Neutrophil (primary cell): ENCODE data around the gene BAHCC1.

Experiments
- H3K27ac ChIP-seq: fragments of 200-600 bp; sonication (generic); 2 replicates; pipeline ENCODE4 v1.5.1; 2016; ENCODE audit warnings: mild to moderate bottlenecking, moderate library complexity
- H3K27me3 ChIP-seq: fragments of 200-600 bp; sonication (generic); 2 replicates; pipeline ENCODE4 v1.6.0; 2016; ENCODE audit warnings: mild to moderate bottlenecking
- H3K36me3 ChIP-seq: fragments of 200-600 bp; sonication (generic); 2 replicates; pipeline ENCODE4 v1.5.1; 2017
- H3K4me1 ChIP-seq, 2 experiments: fragments of 200-600 bp in 1 of 2; sonication (generic) in 1 of 2; 1 replicate in 1 of 2; 2 replicates in 1 of 2; pipeline versions ENCODE4 v1.5.1 to v1.6.1; 2013 to 2016; ENCODE audit warnings: low read depth in 1 of 2, low read length in 1 of 2, mild to moderate bottlenecking in 1 of 2, moderate library complexity in 1 of 2; ENCODE audit not compliant: control insufficient read depth in 1 of 2, insufficient read depth in 1 of 2
- H3K4me3 ChIP-seq, 2 experiments: fragments of 200-600 bp in 1 of 2; sonication (generic) in 1 of 2; 1 replicate in 1 of 2; 2 replicates in 1 of 2; pipeline ENCODE4 v1.5.1; 2013 to 2016; ENCODE audit warnings: low read depth in 1 of 2, low read length in 1 of 2, mild to moderate bottlenecking in 1 of 2, moderate library complexity in 1 of 2
- H3K9me3 ChIP-seq: fragments of 200-600 bp; sonication (generic); 2 replicates; pipeline ENCODE4 v1.5.1; 2016
- TF ChIP-seq, protein P1 (sequence below): fragments of 200-600 bp; sonication (generic); IDR thresholded peaks from 2 replicates; pipeline ENCODE4 v1.5.1; 2016; ENCODE audit warnings: antibody characterized with exemption

Gene BAHCC1

DNA sequence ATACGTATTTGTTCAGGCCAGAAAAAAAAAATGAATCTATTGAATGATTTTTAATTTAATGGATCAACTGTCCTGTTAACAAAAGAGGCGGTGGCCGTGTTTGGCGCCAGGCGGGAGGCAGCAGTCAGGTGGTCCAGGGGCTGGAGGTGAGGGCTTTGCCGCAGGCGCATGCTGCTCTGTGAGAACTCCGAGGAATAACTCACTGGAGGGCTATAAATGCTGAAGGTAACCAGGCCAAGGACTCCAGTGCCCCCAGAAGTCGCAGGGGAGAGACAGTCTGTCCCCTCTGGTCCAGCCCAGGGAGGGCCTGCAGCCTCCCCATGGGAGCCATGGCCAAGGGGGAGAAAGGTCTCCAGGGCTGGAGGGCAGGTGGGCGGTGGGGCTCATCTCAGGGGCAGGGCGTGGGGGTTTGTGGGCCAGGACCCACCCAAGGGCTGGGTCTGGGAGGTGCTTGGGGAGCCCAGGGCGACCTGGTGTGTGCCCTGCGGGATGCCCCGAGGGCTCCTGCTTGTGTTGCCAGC lies 7.1 kb upstream of the BAHCC1 start:
- Histone ChIP-seq H3K27me3 (peaks cover 100% of the 10 kb centered on the region), H3K9me3 (no peaks in the 10 kb centered on the region), H3K4me3 (no peak overlapping the region), H3K27ac (no peak overlapping the region), H3K36me3 (no peaks in the 10 kb centered on the region), H3K4me1 (peaks cover 15 to 22% of the 10 kb centered on the region in 2 experiments)
- TF ChIP-seq, protein P1, sequence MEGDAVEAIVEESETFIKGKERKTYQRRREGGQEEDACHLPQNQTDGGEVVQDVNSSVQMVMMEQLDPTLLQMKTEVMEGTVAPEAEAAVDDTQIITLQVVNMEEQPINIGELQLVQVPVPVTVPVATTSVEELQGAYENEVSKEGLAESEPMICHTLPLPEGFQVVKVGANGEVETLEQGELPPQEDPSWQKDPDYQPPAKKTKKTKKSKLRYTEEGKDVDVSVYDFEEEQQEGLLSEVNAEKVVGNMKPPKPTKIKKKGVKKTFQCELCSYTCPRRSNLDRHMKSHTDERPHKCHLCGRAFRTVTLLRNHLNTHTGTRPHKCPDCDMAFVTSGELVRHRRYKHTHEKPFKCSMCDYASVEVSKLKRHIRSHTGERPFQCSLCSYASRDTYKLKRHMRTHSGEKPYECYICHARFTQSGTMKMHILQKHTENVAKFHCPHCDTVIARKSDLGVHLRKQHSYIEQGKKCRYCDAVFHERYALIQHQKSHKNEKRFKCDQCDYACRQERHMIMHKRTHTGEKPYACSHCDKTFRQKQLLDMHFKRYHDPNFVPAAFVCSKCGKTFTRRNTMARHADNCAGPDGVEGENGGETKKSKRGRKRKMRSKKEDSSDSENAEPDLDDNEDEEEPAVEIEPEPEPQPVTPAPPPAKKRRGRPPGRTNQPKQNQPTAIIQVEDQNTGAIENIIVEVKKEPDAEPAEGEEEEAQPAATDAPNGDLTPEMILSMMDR: no peak

DNA sequence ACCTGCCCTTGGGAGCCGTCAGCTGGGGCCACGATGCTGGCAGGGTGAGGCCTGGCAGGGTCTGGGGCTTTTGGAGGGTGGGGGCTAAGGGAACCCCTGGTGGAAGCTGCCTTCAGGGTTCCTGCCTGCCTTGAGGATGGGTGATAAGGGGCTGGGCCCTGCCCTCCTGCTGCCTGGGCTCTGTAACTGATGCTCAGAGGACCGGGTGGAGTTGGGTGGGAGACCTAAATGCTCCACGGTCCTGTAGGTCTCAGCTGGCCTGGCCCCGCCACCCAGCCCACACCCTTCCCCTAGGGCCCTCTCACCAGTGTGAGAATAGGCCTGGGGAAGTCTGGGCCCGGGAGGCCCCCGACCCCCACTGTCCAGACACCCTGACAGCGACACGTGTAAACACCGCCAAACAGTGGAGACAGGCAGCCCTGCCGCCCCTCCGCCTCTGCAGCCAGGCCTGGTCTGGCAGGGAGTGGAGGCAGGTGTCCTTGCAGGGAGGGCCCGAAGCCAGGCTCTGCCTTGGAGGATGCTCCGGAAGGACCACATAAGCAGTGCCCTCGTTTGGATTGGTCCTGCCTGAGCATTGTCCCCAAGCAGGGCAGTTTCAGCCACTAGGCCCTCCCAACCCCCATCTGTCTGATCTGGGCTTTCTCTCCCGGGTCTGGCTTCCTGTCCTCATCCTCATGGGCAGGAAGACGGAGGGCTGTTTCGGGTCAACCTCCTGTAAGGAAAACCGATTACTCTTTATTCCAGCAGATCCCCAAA lies 6.5 kb upstream of the BAHCC1 start:
- H3K27ac ChIP-seq: no peak overlapping the region
- H3K9me3 ChIP-seq: no peaks in the 10 kb centered on the region
- H3K4me1 ChIP-seq: peaks cover 18 to 27% of the 10 kb centered on the region in 2 experiments
- H3K27me3 ChIP-seq: peaks cover 100% of the 10 kb centered on the region
- no peaks in the 10 kb centered on the region for H3K36me3 ChIP-seq
- H3K4me3 ChIP-seq: no peak overlapping the region
- TF ChIP-seq, protein P1: no peak

DNA sequence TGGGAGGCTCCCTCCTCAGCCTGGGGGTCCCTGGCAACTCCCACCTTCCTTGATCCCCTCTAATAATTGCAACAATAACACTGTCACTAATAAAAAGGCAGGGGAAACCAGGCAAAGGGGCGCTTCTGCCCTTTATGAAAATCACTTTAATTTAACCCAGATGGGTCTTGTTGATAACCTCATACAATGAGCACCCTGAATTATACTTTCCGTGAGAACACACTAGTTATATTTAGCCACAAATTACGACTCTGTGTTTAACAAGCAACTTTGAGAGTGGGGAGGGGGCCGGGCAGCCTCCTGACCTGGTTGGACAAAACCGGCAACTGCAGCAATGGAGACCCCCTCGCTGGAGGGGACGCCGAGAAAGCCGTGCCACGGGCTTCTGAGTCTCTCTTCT lies 5.7 kb upstream of the BAHCC1 start:
- H3K36me3 ChIP-seq: no peaks in the 10 kb centered on the region
- H3K4me3 ChIP-seq: no peak overlapping the region
- no peaks in the 10 kb centered on the region for H3K9me3 ChIP-seq
- H3K4me1 ChIP-seq: peaks cover 26 to 35% of the 10 kb centered on the region in 2 experiments
- peaks cover 100% of the 10 kb centered on the region for H3K27me3 ChIP-seq
- TF ChIP-seq, protein P1: no peak
- H3K27ac ChIP-seq: no peak overlapping the region

DNA sequence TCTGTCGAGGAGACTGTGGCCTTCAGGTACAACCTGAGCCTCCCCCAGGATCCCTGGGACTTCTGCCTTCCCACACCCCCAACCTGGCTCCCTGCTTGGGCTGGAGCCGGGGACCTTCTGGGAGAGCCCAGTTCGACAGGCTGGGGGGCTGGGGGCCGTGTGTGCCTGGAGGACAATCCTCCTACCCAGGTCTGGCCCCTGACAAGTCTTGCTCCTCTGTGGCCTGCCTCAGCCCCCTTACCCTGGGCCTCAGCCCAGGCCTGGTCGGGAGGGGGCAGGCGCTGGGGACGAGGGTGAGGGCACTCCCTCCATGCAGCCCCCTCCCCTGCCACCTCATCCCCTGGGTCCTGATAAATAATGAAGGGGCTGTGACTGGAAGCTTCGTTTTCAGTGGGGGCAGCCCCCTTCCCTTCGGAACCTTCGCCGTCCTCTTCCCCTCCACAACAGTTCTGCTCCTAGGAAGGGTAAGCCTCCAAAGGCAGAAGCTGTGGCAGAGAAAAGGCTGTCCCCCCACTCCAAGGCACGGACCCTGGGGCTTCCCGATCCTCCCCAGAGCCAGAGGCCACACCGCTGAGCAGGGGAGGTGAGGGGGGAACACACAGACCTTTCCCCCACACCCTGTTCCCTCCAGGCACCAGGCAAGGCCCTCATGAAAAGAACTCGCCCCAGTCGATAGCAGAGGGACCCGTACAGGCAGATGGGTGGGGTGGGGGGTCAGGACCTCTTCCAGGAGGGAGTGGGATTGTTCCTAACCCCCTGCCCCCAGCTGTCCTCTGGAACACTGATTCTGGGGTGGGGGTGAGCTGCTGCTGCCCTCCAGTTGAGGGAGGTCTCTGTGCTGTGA lies 5.0 kb upstream of the BAHCC1 start:
- H3K4me1 ChIP-seq: peaks cover 32 to 42% of the 10 kb centered on the region in 2 experiments
- TF ChIP-seq, protein P1: no peak
- no peak overlapping the region for H3K27ac ChIP-seq
- no peaks in the 10 kb centered on the region for H3K36me3 ChIP-seq
- peaks cover 100% of the 10 kb centered on the region for H3K27me3 ChIP-seq
- H3K4me3 ChIP-seq: no peak overlapping the region
- no peaks in the 10 kb centered on the region for H3K9me3 ChIP-seq

DNA sequence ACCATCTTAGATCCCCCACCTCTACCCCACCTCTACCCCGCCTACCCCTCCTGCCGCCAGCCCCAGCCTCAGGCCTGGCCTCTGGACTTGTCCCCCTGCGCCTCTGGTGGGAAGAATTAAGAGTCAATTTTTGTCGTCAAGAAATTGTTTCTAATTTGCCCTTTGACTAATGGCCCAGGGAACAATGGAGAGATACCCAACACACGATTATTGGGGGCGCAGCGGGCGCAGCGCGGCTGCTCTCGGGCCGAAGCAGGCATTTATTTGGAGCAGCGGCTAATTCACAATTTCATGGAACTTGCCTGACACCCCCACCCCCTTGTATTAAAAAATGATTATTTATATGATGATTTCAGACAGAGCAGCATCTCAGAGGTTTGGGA lies 4.4 kb upstream of the BAHCC1 start:
- Histone ChIP-seq H3K9me3 (no peaks in the 10 kb centered on the region), H3K27me3 (peaks cover 100% of the 10 kb centered on the region), H3K36me3 (no peaks in the 10 kb centered on the region), H3K4me1 (peaks cover 39 to 48% of the 10 kb centered on the region in 2 experiments), H3K4me3 (no peak overlapping the region), H3K27ac (no peak overlapping the region)
- TF ChIP-seq, protein P1: no peak
